Measurements from ENCODE around the gene RPH3AL. TPM values are rescaled to one million over a fixed set of nuclear protein-coding genes. Genes with fewer than 3 reads are reported as not detected.
A peak's percentile ranks its signal among the peaks of the same experiment; 100 is the strongest.

Gene RPH3AL
- total and polyA plus RNA-seq, 10 donors = 4.8 to 182 (median 49.1) TPM

- no peak overlapping the region for H3K27ac ChIP-seq
- TF ChIP-seq CTCF (IDR thresholded peaks at IDR 0.05 in 8 of 11, conservative IDR thresholded peaks at IDR 0.05 in 3 of 11) = no peak
- no peak for TF ChIP-seq POLR2A (IDR thresholded peaks at IDR 0.05)
- no peak for TF ChIP-seq POLR2AphosphoS5 (IDR thresholded peaks at IDR 0.05)
- H3K36me3 ChIP-seq = no peaks in the 10 kb centered on the region
- DNase-seq = peak; percentile 71
- WGBS, 5 donors = 90 to 95% (median 93%) methylated on average over 30 to 35 of the region's 35 CpGs
- H3K4me3 ChIP-seq = no peak overlapping the region
- no peaks in the 10 kb centered on the region for H3K27me3 ChIP-seq (replicated peaks in 1 of 7)
- peaks cover 0 to 4% (median 0%) of the 10 kb centered on the region in 6 donors for H3K4me1 ChIP-seq
- intact Hi-C loops (cut with DNase I; ENCODE audit: low total_unique reads) = no loop called here
- no peaks in the 10 kb centered on the region for H3K9me3 ChIP-seq
Observed at GRCh38 chr17:358491-359151, 6.0 kb upstream of the RPH3AL start.

GRCh38 chr17:357644-358043, 5.0 kb upstream of the RPH3AL start:
- Histone ChIP-seq H3K36me3 (no peaks in the 10 kb centered on the region), H3K27ac (no peak overlapping the region), H3K4me3 (no peak overlapping the region), H3K9me3 (no peaks in the 10 kb centered on the region), H3K4me1 (peaks cover 0 to 14% (median 9%) of the 10 kb centered on the region in 6 donors), H3K27me3 (replicated peaks in 1 of 7) (no peaks in the 10 kb centered on the region)
- 63 to 74% (median 70%) methylated on average over 14 of the region's 14 CpGs for WGBS, 5 donors
- TF ChIP-seq POLR2A (IDR thresholded peaks at IDR 0.05) (no peak), CTCF (IDR thresholded peaks at IDR 0.05 in 8 of 11, conservative IDR thresholded peaks at IDR 0.05 in 3 of 11) (no peak), POLR2AphosphoS5 (IDR thresholded peaks at IDR 0.05) (no peak)
- intact Hi-C loops (cut with DNase I; ENCODE audit: low total_unique reads) = no loop called here
- DNase-seq = peak; percentile 50

- Histone ChIP-seq H3K4me3 (no peak overlapping the region), H3K9me3 (no peaks in the 10 kb centered on the region), H3K4me1 (peaks cover 5 to 22% (median 14%) of the 10 kb centered on the region in 6 donors), H3K36me3 (no peaks in the 10 kb centered on the region), H3K27ac (no peak overlapping the region), H3K27me3 (replicated peaks in 1 of 7) (no peaks in the 10 kb centered on the region)
- DNase-seq = peak; percentile 47
- intact Hi-C loops (cut with DNase I; ENCODE audit: low total_unique reads) = no loop called here
- 90 to 94% (median 92%) methylated on average over 26 to 30 of the region's 30 CpGs for WGBS, 5 donors
- TF ChIP-seq CTCF (IDR thresholded peaks at IDR 0.05 in 8 of 11, conservative IDR thresholded peaks at IDR 0.05 in 3 of 11) (no peak), POLR2A (IDR thresholded peaks at IDR 0.05) (no peak), POLR2AphosphoS5 (IDR thresholded peaks at IDR 0.05) (no peak)
Observed at GRCh38 chr17:356671-357434, 4.2 kb upstream of the RPH3AL start.
